HL-60 (cell line): ENCODE measurements around the gene IL4I1.

Experiments used
- DNase-seq, 2 experiments: peaks; one replicate each; pipeline ENCODE4 v3.0.0-alpha.2; 2010 to 2020; ENCODE audit warnings: low read depth in 1 of 2, low spot score in 1 of 2
- H3K27ac ChIP-seq: fragments of 250-450 bp; sonication (Bioruptor Pico); replicated peaks from 2 replicates; pipeline ENCODE4 v1.5.1; 2020; ENCODE audit warnings: mild to moderate bottlenecking, moderate library complexity
- H3K27me3 ChIP-seq: fragments of 250-450 bp; sonication (Bioruptor Pico); 2 replicates; pipeline ENCODE4 v1.5.1; 2021; ENCODE audit warnings: mild to moderate bottlenecking, moderate library complexity; ENCODE audit not compliant: insufficient read depth, poor library complexity, severe bottlenecking
- H3K4me3 ChIP-seq: replicated peaks from 2 replicates; pipeline ENCODE4 v1.5.1; 2011; ENCODE audit warnings: mild to moderate bottlenecking, control low read depth, low read length; ENCODE audit not compliant: insufficient read depth
- GABPA ChIP-seq: IDR thresholded peaks from 2 replicates; pipeline ENCODE4 v1.6.1; 2012; ENCODE audit warnings: low read depth
- POLR2AphosphoS5 ChIP-seq: IDR thresholded peaks from 2 replicates; pipeline ENCODE4 v1.6.1; 2012; ENCODE audit warnings: low read depth
- SPI1 ChIP-seq: IDR thresholded peaks from 2 replicates; pipeline ENCODE4 v1.6.1; 2012; ENCODE audit warnings: low read depth, mild to moderate bottlenecking, borderline replicate concordance
- TF ChIP-seq, protein P1 (sequence below): IDR thresholded peaks from one replicate; pipeline ENCODE4 v1.5.1; 2011; ENCODE audit warnings: low read length, control low read depth, inconsistent platforms; ENCODE audit not compliant: insufficient read depth
- TF ChIP-seq, protein P2 (sequence below): IDR thresholded peaks from 2 replicates; pipeline ENCODE4 v1.6.1; 2012; ENCODE audit warnings: low read depth; ENCODE audit not compliant: insufficient replicate concordance

The IL4I1 gene

DNA sequence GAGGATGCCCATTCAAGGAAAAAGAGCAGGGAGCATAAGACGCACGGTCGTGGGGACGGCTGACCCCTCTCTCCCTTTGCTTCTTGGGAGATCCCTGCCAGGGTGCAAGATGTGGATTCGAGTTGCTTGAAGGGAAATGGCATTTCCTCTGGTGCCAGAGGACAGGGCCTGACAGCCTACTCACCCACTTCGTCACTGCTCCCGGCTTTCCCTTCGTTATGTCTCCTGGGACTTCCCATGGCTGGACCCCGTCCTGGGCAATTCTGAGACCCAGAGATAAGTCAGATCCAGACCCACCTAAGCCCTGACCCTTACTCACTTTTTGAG, 18.0 kb downstream of the IL4I1 start:
- Histone ChIP-seq H3K27me3 (no peaks in the 10 kb centered on the region), H3K4me3 (peak overlapping the region; percentile 81; the same call in 1 of the 2 replicates), H3K27ac (no peak overlapping the region; the same call in 1 of the 2 replicates)
- TF ChIP-seq SPI1 (no peak), POLR2AphosphoS5 (no peak), GABPA (no peak)
- TF ChIP-seq, protein P1, sequence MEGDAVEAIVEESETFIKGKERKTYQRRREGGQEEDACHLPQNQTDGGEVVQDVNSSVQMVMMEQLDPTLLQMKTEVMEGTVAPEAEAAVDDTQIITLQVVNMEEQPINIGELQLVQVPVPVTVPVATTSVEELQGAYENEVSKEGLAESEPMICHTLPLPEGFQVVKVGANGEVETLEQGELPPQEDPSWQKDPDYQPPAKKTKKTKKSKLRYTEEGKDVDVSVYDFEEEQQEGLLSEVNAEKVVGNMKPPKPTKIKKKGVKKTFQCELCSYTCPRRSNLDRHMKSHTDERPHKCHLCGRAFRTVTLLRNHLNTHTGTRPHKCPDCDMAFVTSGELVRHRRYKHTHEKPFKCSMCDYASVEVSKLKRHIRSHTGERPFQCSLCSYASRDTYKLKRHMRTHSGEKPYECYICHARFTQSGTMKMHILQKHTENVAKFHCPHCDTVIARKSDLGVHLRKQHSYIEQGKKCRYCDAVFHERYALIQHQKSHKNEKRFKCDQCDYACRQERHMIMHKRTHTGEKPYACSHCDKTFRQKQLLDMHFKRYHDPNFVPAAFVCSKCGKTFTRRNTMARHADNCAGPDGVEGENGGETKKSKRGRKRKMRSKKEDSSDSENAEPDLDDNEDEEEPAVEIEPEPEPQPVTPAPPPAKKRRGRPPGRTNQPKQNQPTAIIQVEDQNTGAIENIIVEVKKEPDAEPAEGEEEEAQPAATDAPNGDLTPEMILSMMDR, result no peak
- TF ChIP-seq, protein P2, sequence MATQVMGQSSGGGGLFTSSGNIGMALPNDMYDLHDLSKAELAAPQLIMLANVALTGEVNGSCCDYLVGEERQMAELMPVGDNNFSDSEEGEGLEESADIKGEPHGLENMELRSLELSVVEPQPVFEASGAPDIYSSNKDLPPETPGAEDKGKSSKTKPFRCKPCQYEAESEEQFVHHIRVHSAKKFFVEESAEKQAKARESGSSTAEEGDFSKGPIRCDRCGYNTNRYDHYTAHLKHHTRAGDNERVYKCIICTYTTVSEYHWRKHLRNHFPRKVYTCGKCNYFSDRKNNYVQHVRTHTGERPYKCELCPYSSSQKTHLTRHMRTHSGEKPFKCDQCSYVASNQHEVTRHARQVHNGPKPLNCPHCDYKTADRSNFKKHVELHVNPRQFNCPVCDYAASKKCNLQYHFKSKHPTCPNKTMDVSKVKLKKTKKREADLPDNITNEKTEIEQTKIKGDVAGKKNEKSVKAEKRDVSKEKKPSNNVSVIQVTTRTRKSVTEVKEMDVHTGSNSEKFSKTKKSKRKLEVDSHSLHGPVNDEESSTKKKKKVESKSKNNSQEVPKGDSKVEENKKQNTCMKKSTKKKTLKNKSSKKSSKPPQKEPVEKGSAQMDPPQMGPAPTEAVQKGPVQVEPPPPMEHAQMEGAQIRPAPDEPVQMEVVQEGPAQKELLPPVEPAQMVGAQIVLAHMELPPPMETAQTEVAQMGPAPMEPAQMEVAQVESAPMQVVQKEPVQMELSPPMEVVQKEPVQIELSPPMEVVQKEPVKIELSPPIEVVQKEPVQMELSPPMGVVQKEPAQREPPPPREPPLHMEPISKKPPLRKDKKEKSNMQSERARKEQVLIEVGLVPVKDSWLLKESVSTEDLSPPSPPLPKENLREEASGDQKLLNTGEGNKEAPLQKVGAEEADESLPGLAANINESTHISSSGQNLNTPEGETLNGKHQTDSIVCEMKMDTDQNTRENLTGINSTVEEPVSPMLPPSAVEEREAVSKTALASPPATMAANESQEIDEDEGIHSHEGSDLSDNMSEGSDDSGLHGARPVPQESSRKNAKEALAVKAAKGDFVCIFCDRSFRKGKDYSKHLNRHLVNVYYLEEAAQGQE, result no peak
- DNase-seq, result no peak

GRCh38 chr19:49877879-49878743, 18.6 kb downstream of the IL4I1 start:
- Histone ChIP-seq H3K27me3 (no peaks in the 10 kb centered on the region), H3K27ac (peak overlapping the region; percentile 95), H3K4me3 (peak overlapping the region; percentile 81)
- TF ChIP-seq, protein P2, result no peak
- TF ChIP-seq, protein P1, result no peak
- no peak for TF ChIP-seq GABPA
- no peak for TF ChIP-seq POLR2AphosphoS5
- no peak for TF ChIP-seq SPI1
- DNase-seq, result peak; percentile 94 to 98

DNA sequence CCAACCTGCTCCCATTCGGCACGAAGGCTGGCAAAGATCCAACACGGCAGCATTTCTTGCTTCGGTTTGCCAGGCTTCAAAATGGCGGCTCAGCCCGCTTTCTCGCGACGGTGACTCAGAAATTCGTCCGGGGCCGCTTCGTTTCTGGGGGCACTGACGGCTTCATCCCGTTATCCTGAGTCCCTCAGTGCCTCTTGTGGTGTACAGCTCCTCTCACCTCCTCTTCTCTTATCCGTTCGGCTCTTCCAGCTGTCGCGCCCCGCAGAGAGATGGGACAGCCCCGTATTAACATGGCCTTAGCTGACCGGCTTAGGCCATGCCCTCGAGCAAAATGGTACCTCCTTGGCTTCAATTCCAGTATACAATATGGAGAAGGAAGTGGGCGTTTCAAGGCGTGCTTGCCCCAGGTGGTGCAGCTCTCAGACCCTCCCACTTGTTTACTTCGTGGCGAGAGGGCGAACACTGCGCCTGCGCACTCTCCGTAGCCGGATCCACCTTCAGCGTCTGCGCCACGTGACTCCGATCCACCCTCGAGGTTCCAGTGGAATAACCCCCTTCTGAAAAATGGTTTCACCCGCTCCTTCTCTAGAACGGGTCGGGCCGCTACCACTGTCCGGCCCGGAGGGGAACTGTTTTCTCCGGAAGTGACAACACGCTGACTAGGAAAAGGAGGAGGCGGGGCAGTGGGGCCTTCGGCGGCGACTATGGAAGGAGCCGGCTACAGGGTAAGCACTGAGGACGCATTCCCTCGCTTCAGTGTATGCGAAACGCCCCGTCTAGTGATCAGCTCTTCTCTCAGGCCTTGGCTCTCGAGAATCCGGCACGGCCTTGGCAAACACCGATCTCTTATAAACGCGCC, 19.4 kb downstream of the IL4I1 start, which contains the start of the genes AKT1S1 and TBC1D17:
Gene AKT1S1, minus strand, starts transcription at position 336 of the 859 bp plus-strand sequence. CDS start 4,060 bp downstream, outside the sequence.
Gene TBC1D17, plus strand, starts transcription at position 683 of the 859 bp plus-strand sequence. Its CDS starts 22 bp downstream, at position 705.
- H3K27me3 ChIP-seq, result no peaks in the 10 kb centered on the region
- H3K4me3 ChIP-seq, result peak within 1 kb of the TSS; percentile 87
- peak; percentile 100 for DNase-seq
- H3K27ac ChIP-seq, result peak within 1 kb of the TSS; percentile 95
- TF ChIP-seq, protein P2, result no peak
- TF ChIP-seq SPI1 (peak; percentile 75; the same call in 1 of the 2 replicates), GABPA (peak; percentile 79), POLR2AphosphoS5 (no peak; the same call in none of the 2 replicates)
- TF ChIP-seq, protein P1, result no peak
